HepG2 (cell line): ENCODE data around the gene CSF3R. TPM values are rescaled to one million over a fixed set of nuclear protein-coding genes. Genes with fewer than 3 reads are reported as not detected.
A peak's percentile ranks its signal among the peaks of the same experiment; 100 is the strongest.
"Not testable (repeated sequence)": the region's sequence is repeated elsewhere in the genome, so short reads cannot be mapped to it uniquely, and the experiment has no call there.

Experiments used
- ATAC-seq: fragments of 200-7000 bp; cut with Tn5 transposase; 3 replicates; pipeline ENCODE4 v1.9.1; 2020; ENCODE audit warnings: mild to moderate bottlenecking, moderate library complexity
- BruUV-seq: library from RNA; stranded (reverse); fragments of 400-500 nt; replicated peaks from 2 replicates; lab custom pipeline; 2021; lab: Mats Ljungman, UMichigan
- CTCF ChIA-PET: fragments of 300-600 bp; formaldehyde crosslinking; extraction: SDS; loops from one replicate; lab custom pipeline; 2021; ENCODE audit warnings: low total read pairs, inconsistent platforms, low intra/inter-chr PET ratio; lab: Yijun Ruan, JAX
- POLR2A ChIA-PET: fragments of 350-600 bp; sonication (Branson Sonifier 250); formaldehyde crosslinking; loops from one replicate; lab custom pipeline; 2020; ENCODE audit warnings: antibody characterized with exemption, inconsistent platforms; lab: Yijun Ruan, JAX
- DNase-seq: peaks from one replicate; pipeline ENCODE4 v3.0.0-alpha.2; 2015; ENCODE audit warnings: low spot score
- FAIRE-seq: peaks from 3 replicates; lab custom pipeline; 2011; peaks lifted over from hg19 to GRCh38; lab: Jason Lieb, UNC
- H2AFZ ChIP-seq: one replicate; pipeline ENCODE4 v1.6.1; 2011; ENCODE audit warnings: low read length, inconsistent platforms
- H3K27ac ChIP-seq: fragments of 300-600 bp; 3 replicates; pipeline ENCODE4 v1.8.0; 2011; ENCODE audit warnings: mixed run types, mild to moderate bottlenecking, mixed read lengths, low read length, inconsistent platforms; ENCODE audit not compliant: insufficient read depth; ENCODE audit errors: extremely low read length
- H3K27me3 ChIP-seq, 2 experiments: fragments of 200-600 bp in 1 of 2; 2 replicates in 1 of 2; 3 replicates in 1 of 2; pipeline versions ENCODE4 v1.6.0 to v1.8.0; 2011; ENCODE audit warnings: low read length in 2 of 2, mild to moderate bottlenecking in 2 of 2, moderate library complexity in 2 of 2, inconsistent platforms in 1 of 2; ENCODE audit not compliant: insufficient read depth in 2 of 2, control insufficient read depth in 1 of 2
- H3K36me3 ChIP-seq, 2 experiments: fragments of 200-600 bp in 1 of 2; replicated peaks in 1 of 2; 2 replicates in 1 of 2; 3 replicates in 1 of 2; pipeline versions ENCODE4 v1.5.1 to v1.8.0; 2011; ENCODE audit warnings: low read length in 2 of 2, inconsistent platforms in 1 of 2; ENCODE audit not compliant: insufficient read depth in 2 of 2, control insufficient read depth in 1 of 2
- H3K4me1 ChIP-seq: 2 replicates; pipeline ENCODE4 v1.5.1; 2012; ENCODE audit warnings: low read length, inconsistent platforms; ENCODE audit not compliant: insufficient read depth
- H3K4me2 ChIP-seq: 2 replicates; pipeline ENCODE4 v1.6.0; 2011; ENCODE audit warnings: low read depth, low read length, inconsistent platforms
- H3K4me3 ChIP-seq, 3 experiments: fragments of 200-600 bp in 1 of 3; sonication (generic), shearing (Covaris generic) in 1 of 3; replicated peaks in 1 of 3; 2 replicates each; pipeline ENCODE4 v1.5.1; 2011 to 2016; ENCODE audit warnings: low read length in 3 of 3, inconsistent platforms in 2 of 3, low read depth in 2 of 3, mild to moderate bottlenecking in 2 of 3, control low read depth in 1 of 3, mixed read lengths in 1 of 3; ENCODE audit not compliant: insufficient read depth in 1 of 3
- H3K79me2 ChIP-seq: one replicate; pipeline ENCODE4 v1.6.1; 2011; ENCODE audit warnings: low read length, inconsistent platforms; ENCODE audit not compliant: insufficient read depth
- H3K9ac ChIP-seq: 2 replicates; pipeline ENCODE4 v1.6.0; 2011; ENCODE audit warnings: mild to moderate bottlenecking, low read depth, low read length, inconsistent platforms; ENCODE audit not compliant: insufficient read depth
- H3K9me3 ChIP-seq: 2 replicates; pipeline ENCODE4 v1.5.1; 2012; ENCODE audit warnings: mild to moderate bottlenecking, low read length
- H4K20me1 ChIP-seq: 2 replicates; pipeline ENCODE4 v1.6.0; 2011; ENCODE audit warnings: inconsistent platforms, mild to moderate bottlenecking, low read length, moderate library complexity; ENCODE audit not compliant: insufficient read depth
- HMG20B ChIP-seq: conservative IDR thresholded peaks from 2 replicates; pipeline ENCODE4 v1.6.1; 2016; ENCODE audit warnings: missing genetic modification reagents, missing compliant biosample characterization
- KDM6A ChIP-seq: IDR thresholded peaks from 2 replicates; pipeline ENCODE4 v1.6.1; 2016; ENCODE audit warnings: low read depth
- KIAA2018 ChIP-seq: sonication (generic); formaldehyde crosslinking; IDR thresholded peaks from 2 replicates; pipeline ENCODE4 v1.5.0; 2020; ENCODE audit warnings: mild to moderate bottlenecking, missing genetic modification reagents, borderline replicate concordance
- SOX6 ChIP-seq, 2 experiments: fragments of 450-650 bp in 1 of 2; sonication (generic) in 1 of 2; formaldehyde crosslinking in 1 of 2; IDR thresholded peaks; 2 replicates each; pipeline versions ENCODE4 v1.4.0 to v1.6.1; 2017 to 2020; ENCODE audit warnings: antibody characterized with exemption in 1 of 2, mild to moderate bottlenecking in 1 of 2, missing genetic modification reagents in 1 of 2
- SPEN ChIP-seq: sonication (generic); formaldehyde crosslinking; IDR thresholded peaks from 2 replicates; pipeline ENCODE4 v1.5.1; 2020; ENCODE audit warnings: low read depth, mild to moderate bottlenecking, missing genetic modification reagents
- ZHX1 ChIP-seq: sonication (generic); formaldehyde crosslinking; IDR thresholded peaks from 2 replicates; pipeline ENCODE4 v1.8.1; 2022; ENCODE audit warnings: low read depth, mild to moderate bottlenecking, missing genetic modification reagents
- ZNF121 ChIP-seq: sonication (generic); formaldehyde crosslinking; IDR thresholded peaks from 2 replicates; pipeline ENCODE4 v1.5.0; 2020; ENCODE audit warnings: mild to moderate bottlenecking, missing genetic modification reagents
- WGBS: methylation state at CpG from one replicate; pipeline ENCODE4 v1.1.6; 2017; ENCODE audit warnings: low lambda C conversion rate; 5-methylcytosine and 5-hydroxymethylcytosine counted together
- in situ Hi-C: cut with HindIII; loops from 2 replicates; pipeline ENCODE4 v1.10.0; 2017; ENCODE audit warnings: low pct_unique_long_range_greater_than_20kb; ENCODE audit not compliant: extremely low pct_ligation_motif_present
- intact Hi-C: fragments of 100-400 bp; cut with micrococcal nuclease; formaldehyde crosslinking; loops from one replicate; pipeline ENCODE4 v1.10.0; 2022; ENCODE audit not compliant: unreplicated experiment
- polyA plus RNA-seq, 8 experiments: library from polyadenylated mRNA; depleted of rRNA in 3 of 8; stranded (reverse) in 7 of 8; unstranded in 1 of 8; fragments of >200 nt; fragmentation: Illumina TruSeq in 4 of 8; extraction: Trizol in 4 of 8; gene quantifications; 2 replicates each; pipeline versions ENCODE4 v1.2.1 to v1.2.3, GENCODE V29; 2011 to 2016; ENCODE audit warnings: low read depth in 4 of 8, missing spikeins in 1 of 8, mixed read lengths in 1 of 8; ENCODE audit not compliant: insufficient read depth in 1 of 8
- total RNA-seq, 5 experiments: library from RNA; depleted of rRNA; stranded (reverse); fragments of >200 nt; fragmentation: Illumina TruSeq; extraction: Trizol; gene quantifications; 2 replicates each; pipeline ENCODE4 v1.2.3, GENCODE V29; 2016; ENCODE audit warnings: low read depth in 1 of 5

Gene CSF3R
- total and polyA plus RNA-seq, 2 of the 13 experiments (the other 11 are each of a cell fraction or from before 2014, with no cell fraction given) = 11.9 to 28.8 TPM

GRCh38 chr1:36511220-36511619, 28.5 kb upstream of the CSF3R start:
- POLR2A ChIA-PET, CTCF ChIA-PET, DNase-seq, H3K4me3 ChIP-seq, H3K79me2 ChIP-seq, H4K20me1 ChIP-seq, H3K9me3 ChIP-seq, in situ Hi-C loops, H3K27ac ChIP-seq, H3K9ac ChIP-seq, FAIRE-seq, H3K27me3 ChIP-seq, H2AFZ ChIP-seq, ATAC-seq, H3K4me2 ChIP-seq, intact Hi-C loops, H3K36me3 ChIP-seq, BruUV-seq: not testable (repeated sequence)
- 61% methylated on average over 2 of the region's 2 CpGs for WGBS
- peaks cover 54% of the 10 kb centered on the region for H3K4me1 ChIP-seq
- 0 out of 2 replicates have a peak, but pooled peaks have one; percentile 23 for TF ChIP-seq ZNF121 (CRISPR knock-in tag)

GRCh38 chr1:36510418-36510817, 27.7 kb upstream of the CSF3R start:
- 48% methylated on average over 7 of the region's 7 CpGs for WGBS
- H4K20me1 ChIP-seq = no peaks in the 10 kb centered on the region
- no peak overlapping the region for H2AFZ ChIP-seq
- no peak overlapping the region for H3K9ac ChIP-seq
- no peak for ATAC-seq
- H3K4me2 ChIP-seq = no peak overlapping the region
- in situ Hi-C loops = no loop called here
- no TSS peak for BruUV-seq
- no peak overlapping the region for H3K4me3 ChIP-seq
- no peak for DNase-seq
- intact Hi-C loops = no loop called here
- H3K27ac ChIP-seq = no peak overlapping the region
- TF ChIP-seq SPEN (CRISPR knock-in tag) (no peak), ZHX1 (CRISPR knock-in tag) (no peak), HMG20B (CRISPR knock-in tag) (no peak), KIAA2018 (no peak), SOX6 (IDR thresholded peaks at IDR 0.05) (no peak), SOX6 (CRISPR knock-in tag; IDR thresholded peaks at IDR 0.05) (no peak), KDM6A (CRISPR knock-in tag) (no peak)
- H3K27me3 ChIP-seq = peaks cover 0 to 1% of the 10 kb centered on the region in 2 experiments; a peak in 1 of 5 replicates
- no peaks in the 10 kb centered on the region for H3K79me2 ChIP-seq
- CTCF ChIA-PET = no interaction called here
- H3K4me1 ChIP-seq = peaks cover 51% of the 10 kb centered on the region
- no peak for FAIRE-seq
- no peaks in the 10 kb centered on the region for H3K36me3 ChIP-seq
- POLR2A ChIA-PET = no interaction called here
- H3K9me3 ChIP-seq = no peaks in the 10 kb centered on the region
